Thyroid gland (tissue), 4 donors: ENCODE results near the gene INVS.

ENCODE experiments used
- POLR2A ChIP-seq, 2 donors: fragments of 450-650 bp; IDR thresholded peaks; one replicate each; pipeline ENCODE4 v1.6.1; 2017; ENCODE audit warnings: antibody characterized with exemption in 2 of 2, mild to moderate bottlenecking in 2 of 2, moderate library complexity in 1 of 2
- TF ChIP-seq, protein P1 (sequence below), 6 experiments: fragments of 200-600 bp in 3 of 6; fragments of 450-650 bp in 3 of 6; sonication (generic) in 3 of 6; IDR thresholded peaks; one replicate each; pipeline ENCODE4 v1.5.1; 2016 to 2019; ENCODE audit warnings: antibody characterized with exemption in 6 of 6, mild to moderate bottlenecking in 2 of 6, inconsistent platforms in 1 of 6, moderate library complexity in 1 of 6

DNA sequence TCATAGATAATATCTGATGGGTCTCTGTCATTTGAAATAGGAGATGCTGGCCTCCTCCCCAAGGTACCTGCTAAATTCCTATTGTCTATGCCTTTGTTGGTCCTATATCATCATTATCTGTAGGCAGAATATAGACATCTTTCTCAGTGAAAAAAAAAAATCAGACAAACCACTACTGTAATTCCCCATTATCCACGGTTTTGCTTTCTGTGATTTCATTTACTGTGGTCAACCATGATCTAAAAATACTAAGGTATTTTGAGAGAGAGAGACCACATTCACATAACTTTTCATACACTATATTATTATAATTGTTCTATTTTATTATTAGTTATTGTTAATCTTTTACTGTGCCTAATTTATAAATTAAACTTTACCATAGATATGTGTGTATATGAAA lies 122.5 kb downstream of the INVS start:
- TF ChIP-seq, protein P1, sequence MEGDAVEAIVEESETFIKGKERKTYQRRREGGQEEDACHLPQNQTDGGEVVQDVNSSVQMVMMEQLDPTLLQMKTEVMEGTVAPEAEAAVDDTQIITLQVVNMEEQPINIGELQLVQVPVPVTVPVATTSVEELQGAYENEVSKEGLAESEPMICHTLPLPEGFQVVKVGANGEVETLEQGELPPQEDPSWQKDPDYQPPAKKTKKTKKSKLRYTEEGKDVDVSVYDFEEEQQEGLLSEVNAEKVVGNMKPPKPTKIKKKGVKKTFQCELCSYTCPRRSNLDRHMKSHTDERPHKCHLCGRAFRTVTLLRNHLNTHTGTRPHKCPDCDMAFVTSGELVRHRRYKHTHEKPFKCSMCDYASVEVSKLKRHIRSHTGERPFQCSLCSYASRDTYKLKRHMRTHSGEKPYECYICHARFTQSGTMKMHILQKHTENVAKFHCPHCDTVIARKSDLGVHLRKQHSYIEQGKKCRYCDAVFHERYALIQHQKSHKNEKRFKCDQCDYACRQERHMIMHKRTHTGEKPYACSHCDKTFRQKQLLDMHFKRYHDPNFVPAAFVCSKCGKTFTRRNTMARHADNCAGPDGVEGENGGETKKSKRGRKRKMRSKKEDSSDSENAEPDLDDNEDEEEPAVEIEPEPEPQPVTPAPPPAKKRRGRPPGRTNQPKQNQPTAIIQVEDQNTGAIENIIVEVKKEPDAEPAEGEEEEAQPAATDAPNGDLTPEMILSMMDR (IDR thresholded peaks at IDR 0.05) = no peak
- no peak for TF ChIP-seq POLR2A (IDR thresholded peaks at IDR 0.05)
